SU-DHL-6 (cell line): ENCODE results near the gene NCKAP5.

Experiments
- EZH2phosphoT487 ChIP-seq: fragments of 200-600 bp; sonication (generic), shearing (Covaris generic); conservative IDR thresholded peaks from 2 replicates; pipeline ENCODE4 v1.6.1; 2018; ENCODE audit warnings: mild to moderate bottlenecking, antibody characterized with exemption, low read length, moderate library complexity, mixed read lengths
- TF ChIP-seq, protein P1 (sequence below): fragments of 200-600 bp; sonication (generic); IDR thresholded peaks from one replicate; pipeline ENCODE4 v1.5.1; 2017; ENCODE audit warnings: antibody characterized with exemption, mild to moderate bottlenecking, low read length, moderate library complexity; ENCODE audit not compliant: insufficient read depth, poor library complexity, severe bottlenecking

DNA sequence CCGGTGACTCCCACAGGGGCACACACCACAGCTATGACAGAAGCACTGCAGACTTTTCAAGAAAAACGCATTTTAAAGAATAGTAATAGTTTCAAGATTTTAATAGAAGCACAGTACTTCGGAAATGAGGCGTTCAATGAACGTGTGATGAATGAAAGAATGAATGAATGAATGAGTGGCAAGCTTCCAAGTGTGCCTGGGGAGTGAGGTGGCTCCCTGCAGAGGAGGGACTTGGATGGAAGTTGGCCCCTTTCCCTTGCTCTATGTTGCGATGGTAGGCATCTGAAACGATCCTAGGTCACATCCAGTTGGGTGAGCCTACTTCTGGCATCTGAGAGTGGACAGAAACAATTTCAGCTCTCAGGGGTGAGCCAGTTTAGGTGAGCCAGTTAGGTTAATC, 65.6 kb downstream of the NCKAP5 start:
- TF ChIP-seq EZH2phosphoT487 = no peak
- TF ChIP-seq, protein P1, sequence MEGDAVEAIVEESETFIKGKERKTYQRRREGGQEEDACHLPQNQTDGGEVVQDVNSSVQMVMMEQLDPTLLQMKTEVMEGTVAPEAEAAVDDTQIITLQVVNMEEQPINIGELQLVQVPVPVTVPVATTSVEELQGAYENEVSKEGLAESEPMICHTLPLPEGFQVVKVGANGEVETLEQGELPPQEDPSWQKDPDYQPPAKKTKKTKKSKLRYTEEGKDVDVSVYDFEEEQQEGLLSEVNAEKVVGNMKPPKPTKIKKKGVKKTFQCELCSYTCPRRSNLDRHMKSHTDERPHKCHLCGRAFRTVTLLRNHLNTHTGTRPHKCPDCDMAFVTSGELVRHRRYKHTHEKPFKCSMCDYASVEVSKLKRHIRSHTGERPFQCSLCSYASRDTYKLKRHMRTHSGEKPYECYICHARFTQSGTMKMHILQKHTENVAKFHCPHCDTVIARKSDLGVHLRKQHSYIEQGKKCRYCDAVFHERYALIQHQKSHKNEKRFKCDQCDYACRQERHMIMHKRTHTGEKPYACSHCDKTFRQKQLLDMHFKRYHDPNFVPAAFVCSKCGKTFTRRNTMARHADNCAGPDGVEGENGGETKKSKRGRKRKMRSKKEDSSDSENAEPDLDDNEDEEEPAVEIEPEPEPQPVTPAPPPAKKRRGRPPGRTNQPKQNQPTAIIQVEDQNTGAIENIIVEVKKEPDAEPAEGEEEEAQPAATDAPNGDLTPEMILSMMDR = no peak
